ENCODE data around the gene CEP97. TPM values are rescaled to one million over a fixed set of nuclear protein-coding genes. Genes with fewer than 3 reads are reported as not detected.
"Not testable (repeated sequence)": the region's sequence is repeated elsewhere in the genome, so short reads cannot be mapped to it uniquely, and the experiment has no call there.

Gene CEP97
- total RNA-seq, 1 experiment from 2014 or later: 12.0 TPM

GRCh38 chr3:101762041-101762646 is 37.7 kb downstream of the CEP97 start:
- Mint-ChIP-seq H3K4me3 (no peak overlapping the region), H3K27me3 (ENCODE audit: low read depth) (no peaks in the 10 kb centered on the region), H3K9me3 (no peaks in the 10 kb centered on the region), H3K4me1 (no peaks in the 10 kb centered on the region), H3K36me3 (peaks cover 28% of the 10 kb centered on the region), H3K27ac (no peak overlapping the region)
- no peak for TF ChIP-seq JAZF1 (CRISPR knock-in tag; IDR thresholded peaks at IDR 0.05)
- TF ChIP-seq ETV6 (CRISPR knock-in tag; IDR thresholded peaks at IDR 0.05): no peak
- no peak for TF ChIP-seq IRF2 (CRISPR knock-in tag; IDR thresholded peaks at IDR 0.05; ENCODE audit: borderline replicate concordance, low read depth)
- TF ChIP-seq MXD4 (CRISPR knock-in tag; IDR thresholded peaks at IDR 0.05; ENCODE audit: borderline replicate concordance): no peak
- TF ChIP-seq RELA (CRISPR knock-in tag; IDR thresholded peaks at IDR 0.05; ENCODE audit: borderline replicate concordance): no peak
- no peak for TF ChIP-seq PRRX2 (CRISPR knock-in tag; IDR thresholded peaks at IDR 0.05)
- TF ChIP-seq CREM (CRISPR knock-in tag; IDR thresholded peaks at IDR 0.05): no peak
- ChIA-PET POLR2A (no interaction called here), CTCF (no interaction called here)
- ATAC-seq (no peak), DNase-seq (ENCODE audit: low spot score) (no peak)

- H3K4me3 Mint-ChIP-seq: 0 out of 2 replicates have a peak overlapping the region, but pooled peaks have one; percentile 25
- H3K4me1 Mint-ChIP-seq: peaks cover 27% of the 10 kb centered on the region
- H3K9me3 Mint-ChIP-seq; DNase-seq (ENCODE audit: low spot score); H3K27ac Mint-ChIP-seq; ATAC-seq; POLR2A ChIA-PET; CTCF ChIA-PET; H3K36me3 Mint-ChIP-seq: not testable (repeated sequence)
- peaks cover 19% of the 10 kb centered on the region for H3K27me3 Mint-ChIP-seq (ENCODE audit: low read depth)
Observed at GRCh38 chr3:101777745-101778281, 53.4 kb downstream of the CEP97 start.

- H3K4me1 Mint-ChIP-seq: peaks cover 27% of the 10 kb centered on the region
- H3K4me3 Mint-ChIP-seq: peak overlapping the region; percentile 85
- H3K27me3 Mint-ChIP-seq (ENCODE audit: low read depth): peaks cover 19% of the 10 kb centered on the region
- DNase-seq (ENCODE audit: low spot score) (no peak), ATAC-seq (peak; percentile 3; the same call in 1 of the 2 replicates)
- no peak overlapping the region for H3K27ac Mint-ChIP-seq
- no peaks in the 10 kb centered on the region for H3K9me3 Mint-ChIP-seq
- POLR2A ChIA-PET: interaction anchor here (1.4 kb wide), 1 partner anchor 54 kb away, joined by 5 read pairs; the partner anchor contains the start of gene CEP97
- peaks cover 7% of the 10 kb centered on the region for H3K36me3 Mint-ChIP-seq
- CTCF ChIA-PET: interaction anchor here (0.7 to 1.2 kb wide), 6 partner anchors 24 to 692 kb away, joined by 3 to 5 read pairs (median 3); partner anchors contain the start of genes CEP97 and PCNP
- no peak for TF ChIP-seq NFATC4 (CRISPR knock-in tag; IDR thresholded peaks at IDR 0.05)
- no peak for TF ChIP-seq TEAD4 (CRISPR knock-in tag; IDR thresholded peaks at IDR 0.05)
- no peak for TF ChIP-seq ESRRA (CRISPR knock-in tag; IDR thresholded peaks at IDR 0.05; ENCODE audit: borderline replicate concordance)
- no peak for TF ChIP-seq CREM (CRISPR knock-in tag; IDR thresholded peaks at IDR 0.05)
- no peak for TF ChIP-seq RELA (CRISPR knock-in tag; IDR thresholded peaks at IDR 0.05; ENCODE audit: borderline replicate concordance)
- no peak for TF ChIP-seq IRF1 (CRISPR knock-in tag; IDR thresholded peaks at IDR 0.05)
- no peak for TF ChIP-seq TCF7 (CRISPR knock-in tag; IDR thresholded peaks at IDR 0.05; ENCODE audit: low read depth)
- TF ChIP-seq ERG (CRISPR knock-in tag; IDR thresholded peaks at IDR 0.05): no peak
- no peak for TF ChIP-seq HMGXB4 (CRISPR knock-in tag; IDR thresholded peaks at IDR 0.05)
- TF ChIP-seq GRHL2 (CRISPR knock-in tag; IDR thresholded peaks at IDR 0.05; ENCODE audit: insufficient replicate concordance, severe bottlenecking): no peak
- TF ChIP-seq ELF4 (CRISPR knock-in tag; IDR thresholded peaks at IDR 0.05; ENCODE audit: low read depth): no peak
- no peak for TF ChIP-seq E2F5 (CRISPR knock-in tag; IDR thresholded peaks at IDR 0.05)
- no peak for TF ChIP-seq ZNF232 (CRISPR knock-in tag; IDR thresholded peaks at IDR 0.05)
- no peak for TF ChIP-seq HMGA2 (CRISPR knock-in tag; IDR thresholded peaks at IDR 0.05)
- no peak for TF ChIP-seq ZNF512 (CRISPR knock-in tag; IDR thresholded peaks at IDR 0.05; ENCODE audit: borderline replicate concordance)
- no peak for TF ChIP-seq ATF6 (CRISPR knock-in tag; IDR thresholded peaks at IDR 0.05)
Observed at GRCh38 chr3:101778385-101779046, 54.1 kb downstream of the CEP97 start.

Measured in WTC11 (cell line).